ENCODE results near the gene VIT. TPM values are rescaled to one million over a fixed set of nuclear protein-coding genes. Genes with fewer than 3 reads are reported as not detected.
A peak's percentile ranks its signal among the peaks of the same experiment; 100 is the strongest.

VIT gene, protein sequence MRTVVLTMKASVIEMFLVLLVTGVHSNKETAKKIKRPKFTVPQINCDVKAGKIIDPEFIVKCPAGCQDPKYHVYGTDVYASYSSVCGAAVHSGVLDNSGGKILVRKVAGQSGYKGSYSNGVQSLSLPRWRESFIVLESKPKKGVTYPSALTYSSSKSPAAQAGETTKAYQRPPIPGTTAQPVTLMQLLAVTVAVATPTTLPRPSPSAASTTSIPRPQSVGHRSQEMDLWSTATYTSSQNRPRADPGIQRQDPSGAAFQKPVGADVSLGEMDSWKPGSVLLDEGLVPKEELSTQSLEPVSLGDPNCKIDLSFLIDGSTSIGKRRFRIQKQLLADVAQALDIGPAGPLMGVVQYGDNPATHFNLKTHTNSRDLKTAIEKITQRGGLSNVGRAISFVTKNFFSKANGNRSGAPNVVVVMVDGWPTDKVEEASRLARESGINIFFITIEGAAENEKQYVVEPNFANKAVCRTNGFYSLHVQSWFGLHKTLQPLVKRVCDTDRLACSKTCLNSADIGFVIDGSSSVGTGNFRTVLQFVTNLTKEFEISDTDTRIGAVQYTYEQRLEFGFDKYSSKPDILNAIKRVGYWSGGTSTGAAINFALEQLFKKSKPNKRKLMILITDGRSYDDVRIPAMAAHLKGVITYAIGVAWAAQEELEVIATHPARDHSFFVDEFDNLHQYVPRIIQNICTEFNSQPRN
- total RNA-seq (under 1 TPM; 0.46 to 0.94 TPM), polyA plus RNA-seq (under 1 TPM; 0.17 to 0.18 TPM)
- long read RNA-seq, donor 1: 0 reads
- long read RNA-seq, donor 2: 0 reads
- long read RNA-seq, donor 3: 0 reads
- long read RNA-seq, donor 4: 0 reads
- long read RNA-seq, donor 5: 0 reads

DNA sequence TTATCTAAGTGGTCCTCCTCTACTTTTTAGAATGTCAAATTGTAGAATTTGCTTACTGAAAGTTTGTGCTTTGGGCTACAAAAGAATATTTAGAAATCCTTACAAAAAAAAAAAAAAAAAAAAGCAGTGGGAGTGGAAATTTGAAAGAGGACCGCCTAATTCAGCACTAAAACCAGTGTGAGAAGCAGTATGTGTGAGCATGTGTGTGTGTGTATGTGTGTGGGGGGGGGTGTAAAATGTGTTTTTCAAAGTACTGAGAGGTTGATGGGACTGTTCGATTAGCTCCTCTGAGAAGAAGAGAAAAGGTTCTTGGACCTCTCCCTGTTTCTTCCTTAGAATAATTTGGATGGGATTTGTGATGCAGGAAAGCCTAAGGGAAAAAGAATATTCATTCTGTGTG lies at the start of gene VIT:
TSS of gene VIT (plus strand) at position 175 of the 400 bp plus-strand sequence. CDS start 19,664 bp downstream, outside the sequence.
- Histone ChIP-seq H3K9ac (ENCODE audit: insufficient read depth in 1 of 2, low read length in 2 of 2) (no peak within 1 kb of the TSS), H3K4me1 (ENCODE audit: control insufficient read depth in 5 of 5, insufficient read depth in 5 of 5, low read length in 5 of 5) (peaks cover 0 to 40% (median 6%) of the 10 kb centered on the region in 5 donors), H3K27ac (ENCODE audit: low read depth in 1 of 2, low read length in 1 of 2) (no peak within 1 kb of the TSS), H3K4me3 (no peak within 1 kb of the TSS), H3K27me3 (ENCODE audit: control insufficient read depth in 3 of 3, insufficient read depth in 3 of 3, low read length in 2 of 3) (no peaks in the 10 kb centered on the region), H3K36me3 (ENCODE audit: control insufficient read depth in 4 of 4, insufficient read depth in 4 of 4, low read length in 4 of 4) (no peaks in the 10 kb centered on the region), H3K9me3 (ENCODE audit: control insufficient read depth in 4 of 4, insufficient read depth in 3 of 4, low read length in 3 of 4) (no peaks in the 10 kb centered on the region)
- ATAC-seq (ENCODE audit: insufficient read depth, low FRiP score) (no peak), DNase-seq (peak in 2 of 3 donors; percentile 33 to 44)
- TF ChIP-seq, protein P1, sequence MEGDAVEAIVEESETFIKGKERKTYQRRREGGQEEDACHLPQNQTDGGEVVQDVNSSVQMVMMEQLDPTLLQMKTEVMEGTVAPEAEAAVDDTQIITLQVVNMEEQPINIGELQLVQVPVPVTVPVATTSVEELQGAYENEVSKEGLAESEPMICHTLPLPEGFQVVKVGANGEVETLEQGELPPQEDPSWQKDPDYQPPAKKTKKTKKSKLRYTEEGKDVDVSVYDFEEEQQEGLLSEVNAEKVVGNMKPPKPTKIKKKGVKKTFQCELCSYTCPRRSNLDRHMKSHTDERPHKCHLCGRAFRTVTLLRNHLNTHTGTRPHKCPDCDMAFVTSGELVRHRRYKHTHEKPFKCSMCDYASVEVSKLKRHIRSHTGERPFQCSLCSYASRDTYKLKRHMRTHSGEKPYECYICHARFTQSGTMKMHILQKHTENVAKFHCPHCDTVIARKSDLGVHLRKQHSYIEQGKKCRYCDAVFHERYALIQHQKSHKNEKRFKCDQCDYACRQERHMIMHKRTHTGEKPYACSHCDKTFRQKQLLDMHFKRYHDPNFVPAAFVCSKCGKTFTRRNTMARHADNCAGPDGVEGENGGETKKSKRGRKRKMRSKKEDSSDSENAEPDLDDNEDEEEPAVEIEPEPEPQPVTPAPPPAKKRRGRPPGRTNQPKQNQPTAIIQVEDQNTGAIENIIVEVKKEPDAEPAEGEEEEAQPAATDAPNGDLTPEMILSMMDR (IDR thresholded peaks at IDR 0.05; ENCODE audit: control extremely low read depth, extremely low read depth): no peak
- WGBS, 2 donors: 58 to 67% methylated on average over 2 of the region's 2 CpGs

DNA sequence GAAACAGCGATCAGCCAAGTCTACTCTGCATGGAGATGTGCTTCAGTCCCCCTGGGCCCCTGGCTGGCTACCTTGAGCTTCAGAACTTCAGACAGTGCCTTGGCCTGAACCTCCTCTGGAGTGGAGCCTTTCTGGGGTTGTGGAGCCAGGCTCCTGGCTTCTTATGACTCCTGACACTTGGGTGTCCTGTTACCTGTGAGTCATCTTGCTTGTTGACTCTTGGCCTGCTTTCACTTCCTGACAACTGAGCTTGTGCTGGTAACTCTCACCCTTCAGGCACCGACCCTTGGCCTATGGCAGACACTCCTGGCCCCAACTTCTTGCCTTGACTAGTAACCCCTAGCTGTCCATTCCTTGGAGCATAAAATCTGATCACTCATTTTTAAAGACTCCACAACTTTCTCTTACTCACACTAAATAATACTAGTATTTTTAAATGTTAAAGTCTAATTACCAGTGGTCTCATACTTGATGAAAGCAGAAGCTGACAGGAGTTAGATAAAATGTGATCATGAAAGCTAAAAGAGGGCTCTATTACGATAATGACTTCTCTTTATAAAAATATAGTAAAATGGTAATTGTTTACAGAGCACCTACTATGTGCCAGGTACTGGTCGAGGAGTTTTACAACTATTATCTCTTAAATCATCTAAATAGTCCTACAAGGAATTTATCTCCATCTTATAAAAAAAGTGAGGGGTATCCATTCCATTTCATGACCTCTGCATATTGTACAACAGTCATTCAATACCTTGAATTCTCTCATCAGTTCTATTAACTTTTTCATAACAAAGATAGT lies 46.3 kb upstream of the VIT start:
- Histone ChIP-seq H3K36me3 (ENCODE audit: control insufficient read depth in 4 of 4, insufficient read depth in 4 of 4, low read length in 4 of 4) (no peaks in the 10 kb centered on the region), H3K27me3 (ENCODE audit: control insufficient read depth in 3 of 3, insufficient read depth in 3 of 3, low read length in 2 of 3) (no peaks in the 10 kb centered on the region), H3K4me3 (no peak overlapping the region), H3K27ac (ENCODE audit: low read depth in 1 of 2, low read length in 1 of 2) (no peak overlapping the region), H3K4me1 (ENCODE audit: control insufficient read depth in 5 of 5, insufficient read depth in 5 of 5, low read length in 5 of 5) (peaks cover 0 to 1% (median 0%) of the 10 kb centered on the region in 5 donors), H3K9me3 (ENCODE audit: control insufficient read depth in 4 of 4, insufficient read depth in 3 of 4, low read length in 3 of 4) (no peaks in the 10 kb centered on the region), H3K9ac (ENCODE audit: insufficient read depth in 1 of 2, low read length in 2 of 2) (no peak overlapping the region)
- DNase-seq: no peak
- TF ChIP-seq, protein P1 (IDR thresholded peaks at IDR 0.05; ENCODE audit: control extremely low read depth, extremely low read depth): no peak
- ATAC-seq (ENCODE audit: insufficient read depth, low FRiP score): peak; percentile 66
- WGBS, 2 donors: 74 to 84% methylated on average over 4 of the region's 4 CpGs

DNA sequence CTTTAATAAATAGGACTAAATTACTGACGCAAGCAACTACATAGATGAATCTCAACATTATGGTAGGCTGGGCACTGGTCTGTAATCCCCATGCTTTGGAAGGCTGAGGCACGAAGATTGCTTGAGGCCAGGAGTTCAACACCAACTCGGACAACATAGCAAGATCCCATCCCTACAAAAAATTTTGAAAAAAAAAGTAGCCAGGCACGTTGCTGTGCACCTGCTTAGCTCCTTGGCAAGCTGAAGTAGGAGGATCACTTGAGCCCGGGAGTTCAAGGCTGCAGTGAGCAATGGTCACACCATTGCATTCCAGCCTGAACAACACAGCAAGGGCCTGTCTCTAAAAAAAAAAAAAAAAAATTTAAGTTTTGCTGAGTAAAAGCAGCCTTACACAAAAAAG lies 43.4 kb upstream of the VIT start:
- Histone ChIP-seq H3K27ac (ENCODE audit: low read depth in 1 of 2, low read length in 1 of 2) (no peak overlapping the region), H3K27me3 (ENCODE audit: control insufficient read depth in 3 of 3, insufficient read depth in 3 of 3, low read length in 2 of 3) (no peaks in the 10 kb centered on the region), H3K9ac (ENCODE audit: insufficient read depth in 1 of 2, low read length in 2 of 2) (no peak overlapping the region), H3K4me1 (ENCODE audit: control insufficient read depth in 5 of 5, insufficient read depth in 5 of 5, low read length in 5 of 5) (peaks cover 0 to 2% (median 0%) of the 10 kb centered on the region in 5 donors), H3K36me3 (ENCODE audit: control insufficient read depth in 4 of 4, insufficient read depth in 4 of 4, low read length in 4 of 4) (no peaks in the 10 kb centered on the region), H3K4me3 (no peak overlapping the region), H3K9me3 (ENCODE audit: control insufficient read depth in 4 of 4, insufficient read depth in 3 of 4, low read length in 3 of 4) (no peaks in the 10 kb centered on the region)
- no peak for DNase-seq
- ATAC-seq (ENCODE audit: insufficient read depth, low FRiP score): no peak
- 90 to 93% methylated on average over 5 of the region's 5 CpGs for WGBS, 2 donors
- TF ChIP-seq, protein P1 (IDR thresholded peaks at IDR 0.05; ENCODE audit: control extremely low read depth, extremely low read depth): no peak

All from lung (tissue), 16 donors.